CD4-positive, alpha-beta T cell (primary cell): Measurements from ENCODE around the gene CATSPERZ. TPM values are rescaled to one million over a fixed set of nuclear protein-coding genes. Genes with fewer than 3 reads are reported as not detected.
A peak's percentile ranks its signal among the peaks of the same experiment; 100 is the strongest.
"Not testable (repeated sequence)": the region's sequence is repeated elsewhere in the genome, so short reads cannot be mapped to it uniquely, and the experiment has no call there.

ENCODE experiments used
- ATAC-seq: fragments of 200-7000 bp; cut with Tn5 transposase; one replicate; pipeline ENCODE4 v1.10.0; 2022; ENCODE audit warnings: mild to moderate bottlenecking; ENCODE audit not compliant: poor library complexity
- CTCF ChIA-PET: fragments of 350-600 bp; sonication (Branson Sonifier 250); formaldehyde crosslinking; loops from one replicate; lab custom pipeline; 2021; ENCODE audit warnings: antibody characterized with exemption, inconsistent platforms; lab: Charles Lee
- POLR2A ChIA-PET: fragments of 350-600 bp; sonication (Branson Sonifier 250); formaldehyde crosslinking; loops from one replicate; lab custom pipeline; 2021; ENCODE audit warnings: antibody characterized with exemption, inconsistent platforms; lab: Charles Lee
- DNase-seq, 14 experiments: peaks; one replicate each; pipeline ENCODE4 v3.0.0-alpha.2; 2013 to 2020; ENCODE audit warnings: mixed read lengths in 2 of 14
- H3K27ac ChIP-seq, 2 donors: one replicate each; pipeline versions ENCODE4 v1.5.1 to v1.7.0; 2013; ENCODE audit warnings: low read length in 2 of 2, low read depth in 1 of 2, mild to moderate bottlenecking in 1 of 2
- H3K27me3 ChIP-seq, 2 experiments: 1 replicate in 1 of 2; 2 replicates in 1 of 2; pipeline versions ENCODE4 v1.6.1 to v1.7.0; 2013; ENCODE audit warnings: low read length in 2 of 2, control low read depth in 1 of 2, mild to moderate bottlenecking in 1 of 2, moderate library complexity in 1 of 2; ENCODE audit not compliant: insufficient read depth in 2 of 2, control insufficient read depth in 1 of 2
- H3K36me3 ChIP-seq: one replicate; pipeline ENCODE4 v1.6.1; 2013; ENCODE audit warnings: low read length, control low read depth; ENCODE audit not compliant: insufficient read depth
- H3K4me1 ChIP-seq: one replicate; pipeline ENCODE4 v1.6.1; 2013; ENCODE audit warnings: low read length, control low read depth; ENCODE audit not compliant: insufficient read depth
- H3K4me3 ChIP-seq: one replicate; pipeline ENCODE4 v1.5.1; 2013; ENCODE audit warnings: mild to moderate bottlenecking, low read length, moderate library complexity
- H3K9me3 ChIP-seq, 2 experiments: 1 replicate in 1 of 2; 2 replicates in 1 of 2; pipeline versions ENCODE4 v1.6.1 to v1.7.0; 2013; ENCODE audit warnings: low read length in 2 of 2, mild to moderate bottlenecking in 2 of 2, control low read depth in 1 of 2, moderate library complexity in 1 of 2; ENCODE audit not compliant: control insufficient read depth in 1 of 2, insufficient read depth in 1 of 2
- H3K27ac Mint-ChIP-seq: one replicate; pipeline ENCODE4 v1.8.0; 2020; ENCODE audit warnings: mixed read lengths
- H3K27me3 Mint-ChIP-seq: one replicate; pipeline ENCODE4 v1.8.0; 2021; ENCODE audit warnings: mixed read lengths
- H3K36me3 Mint-ChIP-seq: one replicate; pipeline ENCODE4 v1.8.0; 2021; ENCODE audit warnings: low read depth, mixed read lengths
- H3K4me1 Mint-ChIP-seq: one replicate; pipeline ENCODE4 v1.8.0; 2021; ENCODE audit warnings: low read depth, mixed read lengths
- H3K4me3 Mint-ChIP-seq: one replicate; pipeline ENCODE4 v1.8.0; 2020; ENCODE audit warnings: mild to moderate bottlenecking, mixed read lengths
- H3K9me3 Mint-ChIP-seq: one replicate; pipeline ENCODE4 v1.8.0; 2020; ENCODE audit warnings: mixed read lengths
- CTCF ChIP-seq: fragments of 200-600 bp; IDR thresholded peaks from one replicate; pipeline ENCODE4 v1.8.0; 2022; ENCODE audit warnings: antibody characterized with exemption, mild to moderate bottlenecking
- intact Hi-C, 2 experiments: fragments of 100-400 bp; cut with DNase I in 1 of 2; cut with micrococcal nuclease in 1 of 2; formaldehyde crosslinking; loops; one replicate each; pipeline versions ENCODE4 v1.15.1 to v1.9.0; 2023 to 2025; cut with DNase I, micrococcal nuclease
- total RNA-seq, 174 experiments: library from RNA in 2 of 174; stranded (reverse) in 2 of 174; gene quantifications; one replicate each; pipeline ENCODE4 v1.2.3 and lab custom pipeline; 2021 to 2026

CATSPERZ gene
- total RNA-seq, 2 experiments from 2014 or later: not detected

- intact Hi-C loops: no loop called here
- H3K4me1 ChIP-seq: peaks cover 27% of the 10 kb centered on the region
- no peak for ATAC-seq
Observed at GRCh38 chr11:64321533-64321932, 21.4 kb downstream of the CATSPERZ start.

GRCh38 chr11:64322925-64323260 lies 22.7 kb downstream of the CATSPERZ start:
- Mint-ChIP-seq H3K27ac (no peak overlapping the region), H3K27me3 (no peaks in the 10 kb centered on the region), H3K9me3 (no peaks in the 10 kb centered on the region), H3K4me1 (peaks cover 23% of the 10 kb centered on the region), H3K4me3 (no peak overlapping the region), H3K36me3 (peaks cover 31% of the 10 kb centered on the region)
- Histone ChIP-seq H3K36me3 (peaks cover 18% of the 10 kb centered on the region), H3K4me3 (no peak overlapping the region), H3K4me1 (peaks cover 17% of the 10 kb centered on the region), H3K27ac (no peak overlapping the region), H3K27me3 (no peaks in the 10 kb centered on the region), H3K9me3 (no peaks in the 10 kb centered on the region)
- DNase-seq (peak in 1 of 14 experiments; percentile 19), ATAC-seq (no peak)
- TF ChIP-seq CTCF: no peak
- POLR2A ChIA-PET: no interaction called here
- CTCF ChIA-PET: no interaction called here
- intact Hi-C loops: no loop called here

More at GRCh38 chr11:64321533-64321932, 21.4 kb downstream of the CATSPERZ start:
- Mint-ChIP-seq H3K27me3 (no peaks in the 10 kb centered on the region), H3K4me3 (peak overlapping the region; percentile 62), H3K36me3 (peaks cover 45% of the 10 kb centered on the region), H3K9me3 (no peaks in the 10 kb centered on the region), H3K4me1 (peaks cover 36% of the 10 kb centered on the region), H3K27ac (peak overlapping the region; percentile 98)
- Histone ChIP-seq H3K27ac (no peak overlapping the region), H3K27me3 (no peaks in the 10 kb centered on the region), H3K36me3 (peaks cover 18% of the 10 kb centered on the region), H3K4me3 (no peak overlapping the region), H3K9me3 (no peaks in the 10 kb centered on the region)
- ChIA-PET POLR2A (no interaction called here), CTCF (no interaction called here)
- peak in 1 of 14 experiments; percentile 11 for DNase-seq
- no peak for TF ChIP-seq CTCF

- no peak for TF ChIP-seq CTCF
- Mint-ChIP-seq H3K27ac (no peak overlapping the region), H3K9me3 (no peaks in the 10 kb centered on the region), H3K27me3 (no peaks in the 10 kb centered on the region), H3K4me1 (peaks cover 19% of the 10 kb centered on the region), H3K4me3 (no peak overlapping the region), H3K36me3 (peaks cover 27% of the 10 kb centered on the region)
- peaks cover 13% of the 10 kb centered on the region for H3K4me1 ChIP-seq
- ATAC-seq (no peak), DNase-seq (peak in 1 of 14 experiments; percentile 17)
- intact Hi-C loops: no loop called here
- no peak overlapping the region for H3K27ac ChIP-seq
- no peaks in the 10 kb centered on the region for H3K9me3 ChIP-seq
- H3K36me3 ChIP-seq: peaks cover 18% of the 10 kb centered on the region
- H3K4me3 ChIP-seq: no peak overlapping the region
- ChIA-PET POLR2A (no interaction called here), CTCF (no interaction called here)
- no peaks in the 10 kb centered on the region for H3K27me3 ChIP-seq
Observed at GRCh38 chr11:64323373-64323772, 23.2 kb downstream of the CATSPERZ start.

GRCh38 chr11:64323984-64324383 lies 23.8 kb downstream of the CATSPERZ start:
- ATAC-seq, POLR2A ChIA-PET, intact Hi-C loops, H3K27me3 ChIP-seq, H3K27ac ChIP-seq, H3K9me3 Mint-ChIP-seq, H3K9me3 ChIP-seq, H3K4me1 ChIP-seq, H3K27ac Mint-ChIP-seq, DNase-seq, H3K4me3 ChIP-seq, H3K27me3 Mint-ChIP-seq, H3K4me3 Mint-ChIP-seq: not testable (repeated sequence)
- peaks cover 23% of the 10 kb centered on the region for H3K36me3 Mint-ChIP-seq
- peaks cover 18% of the 10 kb centered on the region for H3K36me3 ChIP-seq
- peaks cover 16% of the 10 kb centered on the region for H3K4me1 Mint-ChIP-seq
- CTCF ChIA-PET: interaction anchor here (0.6 kb wide), 1 partner anchor 136 kb away, joined by 3 read pairs; no protein-coding TSS in a partner anchor
